ENCODE data around the gene WWC1. TPM values are rescaled to one million over a fixed set of nuclear protein-coding genes. Genes with fewer than 3 reads are reported as not detected.
A peak's percentile ranks its signal among the peaks of the same experiment; 100 is the strongest.
"Not testable (repeated sequence)": the region's sequence is repeated elsewhere in the genome, so short reads cannot be mapped to it uniquely, and the experiment has no call there.

Gene WWC1
- total RNA-seq, 2 donors from 2014 or later, result not detected

DNA sequence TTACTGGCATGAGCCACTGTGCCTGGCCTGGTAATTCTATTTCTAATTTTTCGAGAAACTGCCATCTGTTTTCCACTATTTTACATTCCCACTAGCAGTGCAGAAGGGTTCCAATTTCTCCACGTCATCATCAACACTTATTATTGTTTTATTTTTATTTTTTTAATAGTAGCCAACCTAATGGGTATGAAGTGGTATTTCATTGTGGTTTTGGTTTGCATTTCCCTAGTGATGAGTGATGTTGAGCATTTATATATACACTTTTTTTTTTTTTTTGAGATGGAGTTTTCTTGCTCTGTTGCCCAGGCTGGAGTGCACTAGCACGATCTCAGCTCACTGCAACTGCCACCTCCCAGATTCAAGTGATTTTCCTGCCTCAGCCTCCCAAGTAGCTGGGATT, 28.3 kb downstream of the WWC1 start:
- H3K27me3 Mint-ChIP-seq, result peaks cover 2 to 7% of the 10 kb centered on the region in 2 donors
- DNase-seq (ENCODE audit: low spot score) (no peak), ATAC-seq (no peak)
- H3K4me3 Mint-ChIP-seq, result no peak overlapping the region
- H3K9me3 Mint-ChIP-seq, result no peaks in the 10 kb centered on the region
- H3K36me3 Mint-ChIP-seq, result no peaks in the 10 kb centered on the region
- H3K27ac Mint-ChIP-seq, result no peak overlapping the region
- H3K4me1 Mint-ChIP-seq (ENCODE audit: low read depth in 2 of 2), result no peaks in the 10 kb centered on the region

DNA sequence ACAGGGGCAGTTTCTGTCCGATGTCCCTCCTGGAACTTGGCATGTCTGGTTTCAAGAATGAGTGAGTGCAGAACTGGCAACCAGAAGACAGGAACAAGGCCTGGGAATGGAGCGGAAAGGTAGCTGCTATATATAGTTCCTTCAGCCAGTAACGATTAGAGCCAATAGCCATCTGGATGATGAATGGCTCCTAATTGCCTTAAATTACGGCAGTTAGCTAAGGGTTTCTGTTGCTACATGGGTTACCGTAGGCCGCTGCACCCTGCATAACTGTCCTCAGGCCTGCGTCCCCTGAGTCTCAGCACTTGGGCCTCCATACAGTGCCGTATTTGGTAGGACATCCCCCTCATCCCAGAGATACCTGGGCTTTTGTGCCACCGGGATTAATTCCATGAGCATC, 29.4 kb downstream of the WWC1 start:
- no peaks in the 10 kb centered on the region for H3K36me3 Mint-ChIP-seq
- peaks cover 0 to 2% of the 10 kb centered on the region in 2 donors for H3K27me3 Mint-ChIP-seq
- DNase-seq (ENCODE audit: low spot score), result no peak
- H3K4me1 Mint-ChIP-seq (ENCODE audit: low read depth in 2 of 2), result no peaks in the 10 kb centered on the region
- H3K4me3 Mint-ChIP-seq, result no peak overlapping the region
- no peak for ATAC-seq
- no peak overlapping the region for H3K27ac Mint-ChIP-seq
- no peaks in the 10 kb centered on the region for H3K9me3 Mint-ChIP-seq

DNA sequence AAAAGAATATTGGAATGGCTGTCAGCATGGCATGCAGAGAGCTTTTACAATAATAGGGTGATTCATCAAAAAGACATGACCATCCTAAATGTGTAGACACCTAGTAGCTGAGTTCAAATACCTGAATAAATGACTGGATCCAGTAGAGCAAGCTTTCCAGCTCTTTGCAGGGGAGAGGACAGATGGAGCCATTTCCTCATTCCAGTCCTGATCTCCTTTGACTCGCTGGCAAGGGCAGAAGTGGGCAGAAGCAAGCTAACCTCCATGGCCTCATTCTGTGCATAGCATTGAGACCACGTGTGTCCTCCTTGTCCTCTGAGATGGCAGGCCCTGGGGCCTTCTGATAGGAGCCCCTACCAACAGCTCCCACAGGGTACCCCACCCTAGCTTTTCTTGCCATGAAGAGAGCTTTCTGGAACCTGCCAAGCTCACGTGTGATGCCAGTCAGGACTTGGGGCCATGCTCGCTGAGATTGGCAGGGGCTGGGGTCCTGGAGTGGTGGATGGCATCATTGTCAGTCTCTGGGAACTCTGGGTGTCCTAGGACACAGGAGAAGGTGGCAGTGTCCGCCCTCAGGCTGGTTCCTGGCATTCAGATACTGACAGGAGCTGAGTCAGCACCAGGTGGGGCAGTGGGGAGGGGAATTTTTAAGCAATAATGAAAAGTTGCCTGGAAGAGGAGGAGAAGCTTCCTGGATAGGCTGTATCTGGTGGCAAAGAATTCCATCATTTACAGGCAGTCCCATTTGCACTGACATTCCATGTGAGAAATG, 33.6 kb downstream of the WWC1 start:
- Mint-ChIP-seq H3K27me3 (peaks cover 18 to 23% of the 10 kb centered on the region in 2 donors), H3K4me3 (no peak overlapping the region), H3K36me3 (no peaks in the 10 kb centered on the region), H3K4me1 (ENCODE audit: low read depth in 2 of 2) (no peaks in the 10 kb centered on the region), H3K9me3 (no peaks in the 10 kb centered on the region), H3K27ac (no peak overlapping the region)
- DNase-seq (ENCODE audit: low spot score), result no peak
- peak in 1 of 2 donors; percentile 48 for ATAC-seq

DNA sequence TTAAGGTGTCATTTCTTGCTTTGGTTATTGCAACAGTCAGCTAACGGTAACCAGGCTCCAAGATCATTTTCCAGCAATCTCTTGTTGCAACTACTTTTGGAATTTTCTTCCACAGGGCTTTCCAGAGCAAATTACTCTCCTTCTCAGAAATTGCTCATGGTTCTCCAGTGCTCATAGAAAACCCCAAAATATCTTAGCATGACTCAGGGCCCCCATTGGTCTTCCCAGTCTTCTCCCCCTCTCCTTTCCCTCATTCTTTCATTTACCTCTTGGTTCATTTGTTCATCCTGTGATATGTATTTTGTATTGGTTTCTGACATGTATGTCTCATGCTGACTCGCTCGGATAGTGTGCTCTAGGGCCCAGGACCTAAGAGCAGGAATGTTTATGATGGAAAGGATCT, 35.6 kb downstream of the WWC1 start:
- no peak for ATAC-seq
- peaks cover 24 to 33% of the 10 kb centered on the region in 2 donors for H3K27me3 Mint-ChIP-seq
- H3K4me1 Mint-ChIP-seq (ENCODE audit: low read depth in 2 of 2), result no peaks in the 10 kb centered on the region
- no peak overlapping the region for H3K27ac Mint-ChIP-seq
- H3K36me3 Mint-ChIP-seq, result no peaks in the 10 kb centered on the region
- no peaks in the 10 kb centered on the region for H3K9me3 Mint-ChIP-seq
- no peak for DNase-seq (ENCODE audit: low spot score)
- H3K4me3 Mint-ChIP-seq, result no peak overlapping the region

DNA sequence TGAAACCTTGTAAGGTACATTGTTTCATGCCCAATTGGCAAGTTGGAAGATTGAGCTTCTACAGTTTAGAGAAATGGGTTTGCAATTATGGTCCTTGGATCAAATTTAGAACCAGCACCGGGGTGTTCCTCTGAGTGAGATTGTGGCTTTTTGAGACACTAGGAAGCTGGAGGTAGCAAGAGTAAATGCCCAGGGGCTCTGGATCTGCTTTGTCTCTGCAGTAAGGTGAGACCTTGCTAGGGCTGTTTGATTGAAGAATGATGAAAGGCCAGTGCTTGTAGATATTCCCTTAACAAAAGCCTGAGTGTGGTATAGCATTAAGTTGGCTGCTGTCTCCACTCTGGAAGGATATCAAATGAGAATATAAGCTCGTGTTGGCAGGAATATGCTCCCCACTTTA, 36.0 kb downstream of the WWC1 start:
- no peak for ATAC-seq
- H3K27me3 Mint-ChIP-seq, result peaks cover 26 to 33% of the 10 kb centered on the region in 2 donors
- no peaks in the 10 kb centered on the region for H3K4me1 Mint-ChIP-seq (ENCODE audit: low read depth in 2 of 2)
- H3K27ac Mint-ChIP-seq, result no peak overlapping the region
- DNase-seq (ENCODE audit: low spot score), result no peak
- no peaks in the 10 kb centered on the region for H3K9me3 Mint-ChIP-seq
- no peak overlapping the region for H3K4me3 Mint-ChIP-seq
- H3K36me3 Mint-ChIP-seq, result no peaks in the 10 kb centered on the region

DNA sequence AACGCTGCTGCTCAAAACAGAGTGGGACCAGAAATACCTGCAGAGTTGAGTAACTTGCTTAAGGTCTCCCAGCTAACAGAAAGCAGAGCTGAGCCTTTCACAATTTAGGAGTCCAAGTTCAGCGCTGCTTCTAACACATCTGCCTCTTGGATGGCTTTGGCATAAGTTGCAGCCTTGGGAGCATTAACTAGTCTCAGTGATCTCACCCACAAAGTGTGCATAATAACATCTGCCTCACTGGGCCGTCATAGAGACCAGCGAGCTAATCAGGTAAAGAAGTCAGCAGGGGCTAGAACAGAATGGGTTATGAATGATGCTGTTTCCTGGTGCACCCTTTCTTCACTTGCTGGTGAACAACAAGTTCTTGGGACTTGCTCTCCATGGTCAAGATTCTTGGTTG, 36.5 kb downstream of the WWC1 start:
- ATAC-seq (no peak), DNase-seq (ENCODE audit: low spot score) (no peak)
- H3K36me3 Mint-ChIP-seq, result no peaks in the 10 kb centered on the region
- no peaks in the 10 kb centered on the region for H3K9me3 Mint-ChIP-seq
- H3K4me1 Mint-ChIP-seq (ENCODE audit: low read depth in 2 of 2), result no peaks in the 10 kb centered on the region
- H3K4me3 Mint-ChIP-seq, result no peak overlapping the region
- no peak overlapping the region for H3K27ac Mint-ChIP-seq
- H3K27me3 Mint-ChIP-seq, result peaks cover 28 to 35% of the 10 kb centered on the region in 2 donors

DNA sequence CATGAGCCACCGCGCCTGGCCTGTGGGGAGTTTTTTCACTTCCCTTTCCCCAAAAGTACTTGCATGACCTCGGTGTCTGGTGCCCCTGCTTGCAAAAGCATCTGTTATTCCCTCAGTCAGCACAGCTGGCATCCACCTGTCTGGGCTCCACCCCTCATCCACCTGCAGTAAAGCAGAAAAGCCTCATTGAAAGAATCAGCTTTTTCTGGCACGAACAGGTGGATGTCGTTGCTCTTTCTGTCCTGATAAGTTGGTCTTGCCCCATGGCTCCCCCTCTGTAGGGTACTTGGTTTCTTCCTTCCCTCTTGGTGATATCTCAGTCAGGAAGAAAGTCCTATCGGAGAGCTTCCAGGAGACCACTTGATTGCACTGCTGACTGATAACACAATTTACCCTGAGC, 37.4 kb downstream of the WWC1 start:
- DNase-seq (ENCODE audit: low spot score) (no peak), ATAC-seq (no peak)
- no peak overlapping the region for H3K27ac Mint-ChIP-seq
- H3K9me3 Mint-ChIP-seq, result no peaks in the 10 kb centered on the region
- no peak overlapping the region for H3K4me3 Mint-ChIP-seq
- no peaks in the 10 kb centered on the region for H3K4me1 Mint-ChIP-seq (ENCODE audit: low read depth in 2 of 2)
- H3K36me3 Mint-ChIP-seq, result no peaks in the 10 kb centered on the region
- H3K27me3 Mint-ChIP-seq, result peaks cover 32 to 41% of the 10 kb centered on the region in 2 donors

DNA sequence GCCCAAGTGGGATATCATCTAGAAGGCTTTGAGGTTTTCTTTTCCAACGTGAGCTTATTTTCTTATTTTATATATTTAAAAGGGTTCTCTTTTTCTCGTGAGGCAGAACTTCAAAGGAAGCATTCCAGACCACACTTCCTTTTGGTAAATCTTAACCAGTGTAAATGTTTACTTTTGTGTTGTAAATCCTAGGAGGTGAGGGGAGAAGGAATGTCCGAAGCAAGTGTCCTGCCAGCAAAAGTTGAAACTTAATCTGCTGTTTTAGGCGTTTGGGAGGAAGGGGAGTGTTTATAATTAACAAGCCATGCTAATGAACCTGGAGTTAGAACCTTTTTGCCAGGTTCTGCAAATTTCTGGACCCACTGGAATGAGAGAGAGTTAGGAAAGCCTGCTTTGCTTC, 37.9 kb downstream of the WWC1 start:
- Mint-ChIP-seq H3K9me3 (no peaks in the 10 kb centered on the region), H3K27ac (no peak overlapping the region), H3K36me3 (no peaks in the 10 kb centered on the region), H3K27me3 (peaks cover 32 to 41% of the 10 kb centered on the region in 2 donors), H3K4me3 (no peak overlapping the region), H3K4me1 (ENCODE audit: low read depth in 2 of 2) (no peaks in the 10 kb centered on the region)
- no peak for ATAC-seq
- no peak for DNase-seq (ENCODE audit: low spot score)

DNA sequence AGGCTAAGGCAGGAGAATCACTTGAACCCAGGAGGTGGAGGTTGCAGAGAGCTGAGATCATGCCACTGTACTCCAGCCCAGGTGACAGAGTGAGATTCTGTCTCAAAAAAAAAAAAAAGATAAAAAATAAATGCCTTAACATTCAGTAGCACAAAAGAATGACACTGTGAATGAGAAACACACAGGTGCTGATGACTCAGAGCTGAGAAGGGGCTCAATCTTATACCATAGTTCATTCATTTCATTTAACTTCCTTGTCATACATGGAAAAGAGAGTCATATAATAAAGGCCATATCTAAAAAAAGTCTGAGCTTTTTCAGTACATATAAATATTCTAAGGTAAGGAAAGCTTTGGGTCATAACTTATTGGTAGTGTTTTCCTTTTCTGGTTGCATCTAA, 40.6 kb downstream of the WWC1 start:
- H3K4me1 Mint-ChIP-seq (ENCODE audit: low read depth in 2 of 2), result no peaks in the 10 kb centered on the region
- no peak overlapping the region for H3K27ac Mint-ChIP-seq
- DNase-seq (ENCODE audit: low spot score), result no peak
- H3K9me3 Mint-ChIP-seq, result no peaks in the 10 kb centered on the region
- H3K27me3 Mint-ChIP-seq, result peaks cover 27 to 38% of the 10 kb centered on the region in 2 donors
- H3K4me3 Mint-ChIP-seq, result no peak overlapping the region
- no peak for ATAC-seq
- no peaks in the 10 kb centered on the region for H3K36me3 Mint-ChIP-seq

DNA sequence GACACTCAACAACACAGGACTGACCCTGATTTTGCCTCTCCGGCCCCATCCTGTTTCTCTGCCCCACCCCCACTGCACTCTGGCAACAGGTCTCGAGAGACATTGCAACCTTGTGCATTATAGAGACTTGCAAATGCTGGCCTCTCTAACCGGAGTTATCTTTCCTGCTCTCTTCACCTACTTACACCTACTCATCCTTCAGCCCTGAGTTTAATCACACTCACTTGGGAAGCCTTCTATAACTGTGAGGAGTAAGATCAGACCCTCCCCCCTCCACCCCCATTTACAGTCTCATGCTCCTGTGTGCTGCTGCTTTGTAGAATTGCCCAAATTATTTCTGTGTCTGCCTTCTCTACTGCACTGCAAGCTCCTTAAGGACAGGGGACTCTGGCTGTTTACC, 42.8 kb downstream of the WWC1 start:
- Mint-ChIP-seq H3K36me3 (no peaks in the 10 kb centered on the region), H3K9me3 (no peaks in the 10 kb centered on the region), H3K27ac (no peak overlapping the region), H3K4me3 (no peak overlapping the region), H3K4me1 (ENCODE audit: low read depth in 2 of 2) (no peaks in the 10 kb centered on the region), H3K27me3 (peaks cover 23 to 40% of the 10 kb centered on the region in 2 donors)
- no peak for ATAC-seq
- no peak for DNase-seq (ENCODE audit: low spot score)

DNA sequence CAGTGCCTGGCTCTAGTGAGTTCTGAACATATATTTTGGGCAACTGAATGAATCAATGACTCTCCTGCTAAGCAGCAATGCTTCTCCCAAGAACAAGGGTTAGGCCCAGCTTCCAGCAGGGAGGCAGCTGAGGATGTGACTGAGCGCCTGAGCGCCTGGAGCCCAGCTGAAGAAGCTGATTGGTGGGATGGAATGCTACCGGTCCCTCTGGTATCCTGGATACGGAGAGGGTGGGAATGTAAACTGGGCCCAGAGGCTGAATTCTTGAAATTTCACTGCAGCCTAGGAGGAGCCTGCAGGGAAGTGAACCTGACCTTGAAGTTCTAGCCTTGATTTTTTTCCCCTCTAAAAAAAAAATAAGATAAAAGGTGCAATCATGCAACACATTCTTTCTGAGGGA, 43.2 kb downstream of the WWC1 start:
- no peaks in the 10 kb centered on the region for H3K4me1 Mint-ChIP-seq (ENCODE audit: low read depth in 2 of 2)
- H3K27ac Mint-ChIP-seq, result no peak overlapping the region
- H3K27me3 Mint-ChIP-seq, result peaks cover 21 to 40% of the 10 kb centered on the region in 2 donors
- ATAC-seq (no peak), DNase-seq (ENCODE audit: low spot score) (no peak)
- H3K4me3 Mint-ChIP-seq, result no peak overlapping the region
- H3K9me3 Mint-ChIP-seq, result no peaks in the 10 kb centered on the region
- no peaks in the 10 kb centered on the region for H3K36me3 Mint-ChIP-seq

DNA sequence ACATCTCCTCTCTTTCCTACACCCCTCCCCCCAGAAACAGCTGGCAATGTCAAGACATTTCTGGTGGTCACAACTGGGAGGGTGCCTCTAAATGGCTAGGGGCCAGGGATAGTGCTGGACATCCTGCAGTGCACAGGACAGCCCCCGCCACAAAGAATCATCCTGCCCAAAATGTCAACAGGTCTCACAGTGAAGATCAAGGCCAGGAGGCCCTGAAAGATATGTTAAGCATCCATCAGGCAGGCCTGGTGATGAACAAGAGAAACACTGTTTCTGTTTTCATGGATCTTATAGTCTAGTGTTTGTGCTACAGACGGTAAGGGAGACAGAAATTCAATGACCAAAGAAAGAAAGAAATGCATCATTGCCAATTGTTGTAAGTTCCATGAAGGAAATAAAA, 45.9 kb downstream of the WWC1 start:
- Mint-ChIP-seq H3K27ac (no peak overlapping the region), H3K9me3 (no peaks in the 10 kb centered on the region), H3K4me1 (ENCODE audit: low read depth in 2 of 2) (no peaks in the 10 kb centered on the region), H3K27me3 (peaks cover 19 to 48% of the 10 kb centered on the region in 2 donors), H3K36me3 (no peaks in the 10 kb centered on the region), H3K4me3 (no peak overlapping the region)
- DNase-seq (ENCODE audit: low spot score), result no peak
- ATAC-seq, result no peak

DNA sequence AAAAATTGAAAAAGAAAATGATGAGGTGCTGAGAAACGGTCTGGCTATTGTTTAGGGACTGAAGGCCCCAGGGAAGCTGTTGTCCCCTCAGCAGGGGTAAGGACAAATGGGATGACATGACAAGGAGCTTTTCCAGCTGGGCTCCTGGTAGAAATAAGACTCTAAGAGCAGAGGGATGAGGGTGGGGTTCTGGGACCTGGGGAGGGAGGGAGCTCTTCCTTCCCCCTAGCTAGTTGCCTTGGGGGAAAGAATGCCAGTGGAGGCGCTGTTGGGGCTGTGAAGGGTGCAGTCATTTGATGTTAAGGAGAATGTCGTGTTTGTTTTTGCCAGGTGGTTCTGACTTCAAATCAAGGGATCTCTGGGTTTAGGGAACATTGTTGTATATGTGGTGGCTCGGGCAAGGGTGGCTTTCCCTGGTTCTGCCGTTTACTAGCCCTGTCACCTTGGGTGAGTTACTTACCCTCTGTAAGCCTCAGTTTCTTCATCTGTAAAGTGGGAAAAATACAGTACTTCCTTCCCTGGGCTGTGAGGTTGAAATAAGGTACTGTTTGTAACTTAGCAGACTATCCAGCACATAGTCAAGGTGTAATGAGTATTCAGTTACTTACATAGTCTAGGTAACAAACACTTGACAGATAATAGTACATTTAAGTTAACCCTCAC, 47.8 kb downstream of the WWC1 start:
- DNase-seq (ENCODE audit: low spot score) (no peak), ATAC-seq (no peak)
- Mint-ChIP-seq H3K36me3 (no peaks in the 10 kb centered on the region), H3K27ac (no peak overlapping the region), H3K4me3 (no peak overlapping the region), H3K27me3 (peaks cover 15 to 44% of the 10 kb centered on the region in 2 donors), H3K9me3 (no peaks in the 10 kb centered on the region), H3K4me1 (ENCODE audit: low read depth in 2 of 2) (no peaks in the 10 kb centered on the region)

DNA sequence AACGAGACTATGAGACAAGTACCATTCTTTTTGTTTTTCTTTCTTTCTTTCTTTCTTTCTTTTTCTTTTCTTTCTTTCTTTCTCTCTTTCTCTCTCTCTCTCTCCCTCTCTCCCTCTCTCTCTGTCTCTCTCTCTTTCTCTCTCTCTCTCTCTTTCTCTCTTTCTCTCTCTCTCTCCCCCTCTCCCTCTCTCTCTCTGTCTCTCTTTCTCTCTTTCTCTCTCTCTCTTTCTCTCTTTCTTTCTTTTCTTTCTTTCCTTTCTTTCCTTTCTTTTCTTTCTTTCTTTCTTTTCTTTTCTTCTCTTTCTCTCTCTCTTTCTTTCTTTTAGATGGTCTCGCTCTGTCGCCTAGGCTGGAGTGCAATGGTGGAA, 48.3 kb downstream of the WWC1 start:
- H3K9me3 Mint-ChIP-seq; H3K4me3 Mint-ChIP-seq; H3K4me1 Mint-ChIP-seq (ENCODE audit: low read depth in 2 of 2); H3K36me3 Mint-ChIP-seq; ATAC-seq; DNase-seq (ENCODE audit: low spot score); H3K27ac Mint-ChIP-seq: not testable (repeated sequence)
- H3K27me3 Mint-ChIP-seq, result peaks cover 15 to 44% of the 10 kb centered on the region in 2 donors

Measured in natural killer cell treated with Interleukin-12 subunit alpha and Interleukin-12 subunit beta and Interleukin-15 and Interleukin-18, amount 100 ng/mL, for 72 hours (primary cell).